Ovary (tissue), 9 donors: ENCODE measurements around the gene OR5AR1. TPM values are rescaled to one million over a fixed set of nuclear protein-coding genes. Genes with fewer than 3 reads are reported as not detected.

ENCODE experiments used
- DNase-seq, 5 donors: peaks; one replicate each; pipeline ENCODE4 v3.0.0-alpha.2; 2019 to 2020
- H3K27ac ChIP-seq, 2 donors: fragments of 200-600 bp; one replicate each; pipeline versions ENCODE4 v1.5.1 to v1.8.0; 2019 to 2022
- H3K27me3 ChIP-seq: fragments of 200-600 bp; one replicate; pipeline ENCODE4 v1.8.0; 2022
- H3K36me3 ChIP-seq: fragments of 200-600 bp; sonication (generic); one replicate; pipeline ENCODE4 v1.5.1; 2019
- H3K4me1 ChIP-seq: one replicate; pipeline ENCODE4 v1.8.1; 2013; ENCODE audit warnings: mild to moderate bottlenecking, moderate library complexity; ENCODE audit not compliant: insufficient read depth
- H3K4me3 ChIP-seq: fragments of 200-600 bp; sonication (generic); one replicate; pipeline ENCODE4 v1.5.1; 2017
- H3K9me3 ChIP-seq, 2 donors: fragments of 200-600 bp in 1 of 2; sonication (generic) in 1 of 2; one replicate each; pipeline versions ENCODE4 v1.5.1 to v1.8.1; 2013 to 2019; ENCODE audit warnings: mild to moderate bottlenecking in 1 of 2, moderate library complexity in 1 of 2
- CTCF ChIP-seq, 3 donors: fragments of 450-650 bp in 2 of 3; fragments of 200-600 bp in 1 of 3; IDR thresholded peaks; one replicate each; pipeline versions ENCODE4 v1.5.1 to v1.8.0; 2016 to 2022; ENCODE audit warnings: antibody characterized with exemption in 3 of 3, mild to moderate bottlenecking in 1 of 3
- EP300 ChIP-seq: sonication (generic); formaldehyde crosslinking; IDR thresholded peaks from one replicate; pipeline ENCODE4 v1.6.1; 2017; ENCODE audit warnings: antibody characterized with exemption
- POLR2A ChIP-seq: fragments of 450-650 bp; IDR thresholded peaks from one replicate; pipeline ENCODE4 v1.6.1; 2017; ENCODE audit warnings: antibody characterized with exemption, mild to moderate bottlenecking, moderate library complexity
- WGBS, 3 donors: extraction: QIAGEN DNeasy Blood & Tissue Kit in 1 of 3; methylation state at CpG; one replicate each; pipeline versions ENCODE4 v1.1.5 to v1.1.7; 2013 to 2017; 5-methylcytosine and 5-hydroxymethylcytosine counted together
- intact Hi-C, 4 donors: fragments of 100-400 bp; cut with DNase I; formaldehyde crosslinking; loops; one replicate each; pipeline versions ENCODE4 v1.11.0 to v1.15.1; 2022 to 2023
- polyA plus RNA-seq, 2 donors: library from polyadenylated mRNA; stranded (reverse); fragments of 200-250 nt in 1 of 2; fragments of 350-450 nt in 1 of 2; fragmentation: Illumina TruSeq in 1 of 2; extraction: RNeasy Lipid Tissue Mini Kit (QIAGEN cat#74804) in 1 of 2; gene quantifications; one replicate each; pipeline ENCODE4 v1.2.3, GENCODE V29; 2013 to 2014
- total RNA-seq, 7 donors: library from RNA; depleted of rRNA in 2 of 7; stranded (reverse); fragments of >200 nt in 2 of 7; fragmentation: NEBNext Ultra II Directional in 3 of 7; extraction: Animal tissue kit (Norgen Biotek cat#: 25700) in 3 of 7; gene quantifications; one replicate each; pipeline versions ENCODE4 v1.1.0 to v1.2.4, GENCODE V29; 2016 to 2023
- donor health status: DM: no; HTN: no; CAD: no; lungs with moderate emphysema.
- donor health status: DM: no; HTN: no; CAD: no.
- donor health status: Bipolar disorder and iron deficiency.
- donor health status: DM: yes; HTN: yes; CAD: no.
- donor health status: DM: no; HTN: no; CAD: no.
- donor health status: DM: yes; HTN: yes; CAD: no.

Gene OR5AR1
- total and polyA plus RNA-seq, 9 donors, result not detected

DNA sequence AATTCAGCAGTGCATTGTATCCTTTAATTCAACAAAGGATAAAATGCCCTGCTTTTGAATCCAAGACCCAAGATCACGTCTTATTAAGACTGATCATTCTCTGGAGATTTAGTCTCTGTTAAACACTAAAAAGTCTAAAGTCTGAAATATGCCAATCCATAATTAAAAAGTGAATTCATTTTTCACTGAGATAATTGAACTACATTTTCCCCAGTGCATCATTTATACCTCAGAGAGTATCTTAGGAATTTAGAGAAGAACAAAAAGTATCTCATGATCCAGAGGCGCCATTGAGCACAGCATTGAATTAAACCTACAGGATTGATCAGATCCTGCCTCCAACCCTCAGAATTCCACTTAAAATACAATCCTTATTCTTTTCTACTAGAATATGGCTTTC lies 26.6 kb upstream of the OR5AR1 start:
- TF ChIP-seq EP300, result no peak
- no peak for DNase-seq
- Histone ChIP-seq H3K36me3 (no peaks in the 10 kb centered on the region), H3K9me3 (no peaks in the 10 kb centered on the region), H3K4me3 (no peak overlapping the region), H3K4me1 (no peaks in the 10 kb centered on the region), H3K27ac (no peak overlapping the region), H3K27me3 (no peaks in the 10 kb centered on the region)
- 62 to 74% (median 74%) methylated on average over 2 of the region's 2 CpGs for WGBS, 3 donors
- intact Hi-C loops, result no loop called here

- intact Hi-C loops, result no loop called here
- Histone ChIP-seq H3K36me3 (no peaks in the 10 kb centered on the region), H3K27ac (no peak overlapping the region)
These were observed 26.0 kb upstream of the OR5AR1 start for GRCh38 chr11:56637500-56637899.

DNA sequence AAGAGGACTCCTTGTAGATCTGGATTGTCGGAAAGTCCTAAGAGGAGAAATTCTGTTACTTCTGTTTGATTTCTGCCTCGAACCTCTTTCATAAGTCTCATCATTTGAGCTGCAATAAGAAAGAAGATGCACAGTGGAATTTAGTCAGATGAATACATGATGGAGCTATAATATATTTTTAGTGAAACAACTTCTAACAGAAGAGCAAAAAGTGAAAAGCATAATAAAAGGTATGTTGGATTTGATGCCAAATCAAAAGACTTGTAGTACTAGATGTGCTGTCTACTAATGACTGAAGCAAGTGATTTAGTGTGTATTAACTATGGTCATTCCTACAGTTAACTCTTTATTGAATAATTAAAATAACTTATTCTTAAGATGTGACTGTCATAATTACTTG lies 21.1 kb upstream of the OR5AR1 start, which contains the start of gene OR5AP2:
OR5AP2 (minus strand) TSS at position 101 of the 400 bp plus-strand sequence; CDS start at position 101, 0 bp downstream.
- intact Hi-C loops, result no loop called here
- no peaks in the 10 kb centered on the region for H3K9me3 ChIP-seq
- H3K27me3 ChIP-seq, result no peaks in the 10 kb centered on the region
- H3K36me3 ChIP-seq, result no peaks in the 10 kb centered on the region
- H3K27ac ChIP-seq, result no peak within 1 kb of the TSS
- 77 to 84% (median 83%) methylated on average over 2 of the region's 2 CpGs for WGBS, 3 donors
- H3K4me3 ChIP-seq, result no peak within 1 kb of the TSS
- no peaks in the 10 kb centered on the region for H3K4me1 ChIP-seq
- no peak for DNase-seq
- TF ChIP-seq EP300 (no peak), POLR2A (no peak), CTCF (IDR thresholded peaks at IDR 0.05) (no peak)

More at GRCh38 chr11:56637500-56637899, 26.0 kb upstream of the OR5AR1 start:
- Histone ChIP-seq H3K4me1 (no peaks in the 10 kb centered on the region), H3K27me3 (no peaks in the 10 kb centered on the region), H3K4me3 (no peak overlapping the region), H3K9me3 (no peaks in the 10 kb centered on the region)
- no peak for DNase-seq
- no peak for TF ChIP-seq POLR2A
- no peak for TF ChIP-seq CTCF (IDR thresholded peaks at IDR 0.05)
- no peak for TF ChIP-seq EP300
- 75 to 82% (median 78%) methylated on average over 3 of the region's 3 CpGs for WGBS, 3 donors

DNA sequence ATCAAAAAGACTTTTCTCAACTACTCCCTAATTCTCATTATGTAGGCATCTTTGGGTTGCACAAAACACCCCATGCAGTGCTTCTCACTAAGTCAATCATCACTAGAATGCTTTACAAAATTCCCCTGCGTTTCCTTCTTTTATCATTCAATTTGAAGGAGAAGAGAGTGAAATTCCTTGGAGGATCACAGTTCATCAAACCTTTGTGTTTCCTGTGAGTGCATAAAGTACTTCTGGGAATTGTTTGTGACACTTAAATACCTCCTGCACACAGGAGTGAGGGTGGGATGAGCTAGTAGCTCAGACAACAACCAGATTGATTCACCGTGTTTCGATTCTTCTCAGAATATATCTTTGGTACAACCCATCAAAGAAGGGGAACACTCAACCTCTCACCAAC lies 3.7 kb upstream of the OR5AR1 start:
- H3K27ac ChIP-seq, result no peak overlapping the region
- no peaks in the 10 kb centered on the region for H3K27me3 ChIP-seq
- WGBS, 3 donors, result 14 to 18% (median 16%) methylated on average over 3 of the region's 3 CpGs
- TF ChIP-seq CTCF (IDR thresholded peaks at IDR 0.05) (no peak), EP300 (no peak), POLR2A (no peak)
- no peaks in the 10 kb centered on the region for H3K36me3 ChIP-seq
- no peak for DNase-seq
- no peak overlapping the region for H3K4me3 ChIP-seq
- H3K4me1 ChIP-seq, result no peaks in the 10 kb centered on the region
- intact Hi-C loops, result loop anchor here in 1 of 4 donors (10.0 kb wide), 1 partner anchor 1695 kb away; the partner anchor contains the start of gene OR5B17
- no peaks in the 10 kb centered on the region for H3K9me3 ChIP-seq

DNA sequence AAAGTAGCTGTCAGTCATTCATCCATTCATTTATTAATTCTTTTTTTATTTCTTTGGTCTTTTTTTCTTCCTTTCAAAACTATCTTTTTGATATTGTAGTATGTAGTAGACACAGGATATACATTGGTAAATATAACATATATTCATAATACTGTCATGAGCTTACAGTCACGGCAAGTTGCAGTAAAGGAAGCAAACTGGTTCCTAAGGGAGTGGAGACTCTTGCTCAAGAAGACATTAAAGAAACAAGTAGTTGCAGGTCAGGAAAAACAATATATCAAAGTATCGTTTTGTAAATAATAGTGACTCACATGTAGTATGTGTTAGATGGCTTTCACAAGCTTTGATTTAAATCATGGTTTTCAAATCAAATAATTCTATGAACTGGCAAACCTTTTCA lies 7.5 kb downstream of the OR5AR1 start:
- Histone ChIP-seq H3K36me3 (no peaks in the 10 kb centered on the region), H3K27ac (no peak overlapping the region), H3K4me1 (no peaks in the 10 kb centered on the region), H3K9me3 (no peaks in the 10 kb centered on the region), H3K27me3 (no peaks in the 10 kb centered on the region), H3K4me3 (no peak overlapping the region)
- DNase-seq, result no peak
- 76 to 85% (median 76%) methylated on average over 2 of the region's 2 CpGs for WGBS, 3 donors
- TF ChIP-seq POLR2A (no peak), EP300 (no peak), CTCF (IDR thresholded peaks at IDR 0.05) (no peak)
- intact Hi-C loops, result no loop called here
